Measurements from ENCODE around the gene HIRA. TPM values are rescaled to one million over a fixed set of nuclear protein-coding genes. Genes with fewer than 3 reads are reported as not detected.

The HIRA gene
- polyA plus RNA-seq, 1 experiment: 17.1 TPM

DNA sequence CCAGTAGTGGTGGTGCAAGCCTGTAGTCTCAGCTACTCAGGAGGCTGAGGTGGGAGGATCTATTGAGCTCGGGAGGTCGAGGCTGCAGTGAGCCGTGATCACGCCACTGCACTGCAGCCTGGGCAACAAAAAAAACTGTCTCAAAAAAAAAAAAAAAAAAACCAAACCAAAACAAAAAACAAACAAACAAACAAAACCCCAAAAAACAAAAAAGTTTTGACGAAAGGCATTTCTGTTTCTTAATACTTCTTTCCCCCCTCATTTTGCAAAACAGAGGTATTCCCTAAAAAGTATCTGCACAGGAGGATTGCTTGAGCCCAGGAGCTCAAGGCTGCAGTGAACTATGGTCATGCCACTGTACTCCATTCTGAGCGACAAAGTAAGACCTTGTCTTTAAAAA is 11.2 kb downstream of the HIRA start:
- no peak for DNase-seq (ENCODE audit: low read depth)
- no peak for TF ChIP-seq CTCF (IDR thresholded peaks at IDR 0.05; ENCODE audit: insufficient read depth, low read depth, low read length)
- no peaks in the 10 kb centered on the region for H3K27me3 ChIP-seq (ENCODE audit: control insufficient read depth, insufficient read depth, low read length)
- ChIA-PET POLR2A (no interaction called here), CTCF (interaction anchor here (1.4 kb wide), 1 partner anchor 211 kb away, joined by 4 read pairs; no protein-coding TSS in a partner anchor)
- H3K4me3 ChIP-seq (ENCODE audit: low read depth, low read length): no peak overlapping the region
- no peaks in the 10 kb centered on the region for H3K36me3 ChIP-seq (ENCODE audit: control insufficient read depth, insufficient read depth, low read length)

GRCh38 chr22:19419464-19420178 is 11.9 kb downstream of the HIRA start:
- H3K36me3 ChIP-seq (ENCODE audit: control insufficient read depth, insufficient read depth, low read length): no peaks in the 10 kb centered on the region
- CTCF ChIA-PET: interaction anchor here (1.4 kb wide), 1 partner anchor 212 kb away, joined by 4 read pairs; no protein-coding TSS in a partner anchor
- POLR2A ChIA-PET: no interaction called here
- DNase-seq (ENCODE audit: low read depth): no peak
- no peak for TF ChIP-seq CTCF (IDR thresholded peaks at IDR 0.05; ENCODE audit: insufficient read depth, low read depth, low read length)
- H3K4me3 ChIP-seq (ENCODE audit: low read depth, low read length): no peak overlapping the region
- H3K27me3 ChIP-seq (ENCODE audit: control insufficient read depth, insufficient read depth, low read length): no peaks in the 10 kb centered on the region

GRCh38 chr22:19419086-19419463 is 12.5 kb downstream of the HIRA start:
- ChIA-PET CTCF (no interaction called here), POLR2A (no interaction called here)
- H3K36me3 ChIP-seq (ENCODE audit: control insufficient read depth, insufficient read depth, low read length): no peaks in the 10 kb centered on the region
- DNase-seq (ENCODE audit: low read depth): no peak
- H3K27me3 ChIP-seq (ENCODE audit: control insufficient read depth, insufficient read depth, low read length): no peaks in the 10 kb centered on the region
- no peak overlapping the region for H3K4me3 ChIP-seq (ENCODE audit: low read depth, low read length)
- no peak for TF ChIP-seq CTCF (IDR thresholded peaks at IDR 0.05; ENCODE audit: insufficient read depth, low read depth, low read length)

DNA sequence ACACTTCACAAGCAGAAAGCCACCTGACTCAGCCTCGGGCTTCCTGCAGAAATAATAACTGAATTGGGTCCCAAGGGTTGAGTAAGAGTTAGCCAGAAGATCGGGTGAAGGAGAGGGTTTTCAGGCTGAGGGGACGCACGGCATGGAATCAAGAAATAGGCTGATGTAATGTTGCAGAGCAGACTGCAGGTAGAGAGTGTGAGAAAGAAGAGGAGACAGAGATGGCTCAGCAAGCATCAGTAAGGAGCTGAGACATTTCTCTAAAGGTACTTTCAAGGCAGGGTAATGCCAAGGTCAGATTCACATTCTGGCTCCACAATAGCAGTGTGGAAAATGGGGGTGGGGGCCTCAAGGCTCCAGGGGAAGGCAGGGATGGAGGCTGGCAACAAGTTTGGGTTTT is 18.6 kb downstream of the HIRA start:
- ChIA-PET CTCF (interaction anchor here (1.3 kb wide), 1 partner anchor 234 kb away, joined by 3 read pairs; the partner anchor contains the start of gene SLC25A1), POLR2A (no interaction called here)
- H3K27me3 ChIP-seq (ENCODE audit: control insufficient read depth, insufficient read depth, low read length): no peaks in the 10 kb centered on the region
- TF ChIP-seq CTCF (IDR thresholded peaks at IDR 0.05; ENCODE audit: insufficient read depth, low read depth, low read length): no peak
- DNase-seq (ENCODE audit: low read depth): no peak
- H3K4me3 ChIP-seq (ENCODE audit: low read depth, low read length): no peak overlapping the region
- peaks cover 2% of the 10 kb centered on the region for H3K36me3 ChIP-seq (ENCODE audit: control insufficient read depth, insufficient read depth, low read length)

- TF ChIP-seq CTCF (IDR thresholded peaks at IDR 0.05; ENCODE audit: insufficient read depth, low read depth, low read length): no peak
- H3K4me3 ChIP-seq (ENCODE audit: low read depth, low read length): no peak overlapping the region
- no peaks in the 10 kb centered on the region for H3K27me3 ChIP-seq (ENCODE audit: control insufficient read depth, insufficient read depth, low read length)
- no peak for DNase-seq (ENCODE audit: low read depth)
- ChIA-PET CTCF (interaction anchor here (1.3 kb wide), 1 partner anchor 234 kb away, joined by 3 read pairs; the partner anchor contains the start of gene SLC25A1), POLR2A (no interaction called here)
- H3K36me3 ChIP-seq (ENCODE audit: control insufficient read depth, insufficient read depth, low read length): peaks cover 5% of the 10 kb centered on the region
Observed at GRCh38 chr22:19412478-19412877, 19.1 kb downstream of the HIRA start.
